Measurements from ENCODE around the gene ARL15. TPM values are rescaled to one million over a fixed set of nuclear protein-coding genes. Genes with fewer than 3 reads are reported as not detected.

ARL15 gene
- total and polyA plus RNA-seq, 4 donors, result 5.7 to 66.2 (median 14.9) TPM

DNA sequence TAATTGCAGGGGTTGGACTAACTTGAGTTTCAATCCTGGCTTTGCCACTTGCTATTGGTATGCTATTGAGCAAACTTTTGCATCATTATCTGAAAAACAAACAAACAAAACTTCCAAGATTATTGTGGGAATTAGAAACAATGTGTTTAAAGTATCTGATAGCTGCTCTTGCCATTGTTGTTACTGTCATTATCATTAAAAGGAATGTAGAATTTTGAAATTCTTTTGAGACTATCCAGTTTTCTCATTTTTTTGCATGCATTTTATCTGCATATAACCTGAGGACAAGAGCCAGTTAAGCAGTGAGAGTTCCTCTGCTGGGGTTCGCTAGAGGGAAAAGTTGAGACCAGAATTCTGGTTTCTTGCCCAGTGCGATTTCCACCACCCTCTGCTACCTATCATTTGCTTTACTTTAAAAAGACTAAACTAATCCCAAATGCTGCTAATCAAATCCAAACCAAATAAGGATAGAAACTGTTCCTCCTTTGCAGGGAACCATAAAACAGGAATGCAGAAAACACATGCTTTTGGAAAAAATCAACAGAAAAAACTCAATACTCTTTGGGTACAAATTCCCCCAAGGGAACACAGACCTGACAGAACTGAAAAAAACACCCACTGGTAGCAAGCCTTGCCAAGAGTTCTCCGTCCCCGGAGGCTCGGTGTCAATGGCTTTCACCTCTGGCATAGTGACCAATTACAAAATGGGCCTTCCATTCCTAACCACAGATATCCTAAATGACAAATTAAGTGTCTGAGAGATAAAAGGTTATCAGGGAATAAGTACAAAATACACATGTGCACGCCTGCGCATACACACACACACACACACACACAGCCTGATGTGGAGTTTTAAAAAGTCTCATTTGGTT, 373.7 kb downstream of the ARL15 start:
- ATAC-seq (ENCODE audit: insufficient read depth, low FRiP score) (no peak), DNase-seq (peak; percentile 61 to 84 (median 78))
- H3K27ac ChIP-seq (ENCODE audit: low read depth in 1 of 2, low read length in 1 of 2), result no peak overlapping the region
- no peak overlapping the region for H3K9ac ChIP-seq (ENCODE audit: insufficient read depth in 1 of 2, low read length in 2 of 2)
- peaks cover 0 to 1% (median 0%) of the 10 kb centered on the region in 4 donors for H3K36me3 ChIP-seq (ENCODE audit: control insufficient read depth in 4 of 4, insufficient read depth in 4 of 4, low read length in 4 of 4)
- TF ChIP-seq, protein P1, sequence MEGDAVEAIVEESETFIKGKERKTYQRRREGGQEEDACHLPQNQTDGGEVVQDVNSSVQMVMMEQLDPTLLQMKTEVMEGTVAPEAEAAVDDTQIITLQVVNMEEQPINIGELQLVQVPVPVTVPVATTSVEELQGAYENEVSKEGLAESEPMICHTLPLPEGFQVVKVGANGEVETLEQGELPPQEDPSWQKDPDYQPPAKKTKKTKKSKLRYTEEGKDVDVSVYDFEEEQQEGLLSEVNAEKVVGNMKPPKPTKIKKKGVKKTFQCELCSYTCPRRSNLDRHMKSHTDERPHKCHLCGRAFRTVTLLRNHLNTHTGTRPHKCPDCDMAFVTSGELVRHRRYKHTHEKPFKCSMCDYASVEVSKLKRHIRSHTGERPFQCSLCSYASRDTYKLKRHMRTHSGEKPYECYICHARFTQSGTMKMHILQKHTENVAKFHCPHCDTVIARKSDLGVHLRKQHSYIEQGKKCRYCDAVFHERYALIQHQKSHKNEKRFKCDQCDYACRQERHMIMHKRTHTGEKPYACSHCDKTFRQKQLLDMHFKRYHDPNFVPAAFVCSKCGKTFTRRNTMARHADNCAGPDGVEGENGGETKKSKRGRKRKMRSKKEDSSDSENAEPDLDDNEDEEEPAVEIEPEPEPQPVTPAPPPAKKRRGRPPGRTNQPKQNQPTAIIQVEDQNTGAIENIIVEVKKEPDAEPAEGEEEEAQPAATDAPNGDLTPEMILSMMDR (IDR thresholded peaks at IDR 0.05; ENCODE audit: control extremely low read depth, extremely low read depth), result no peak
- H3K27me3 ChIP-seq (ENCODE audit: control insufficient read depth in 3 of 3, insufficient read depth in 3 of 3, low read length in 2 of 3), result no peaks in the 10 kb centered on the region
- H3K9me3 ChIP-seq (ENCODE audit: control insufficient read depth in 4 of 4, insufficient read depth in 3 of 4, low read length in 3 of 4), result no peaks in the 10 kb centered on the region
- no peak overlapping the region for H3K4me3 ChIP-seq
- 82 to 92% methylated on average over 7 of the region's 7 CpGs for WGBS, 2 donors
- peaks cover 0 to 33% (median 18%) of the 10 kb centered on the region in 5 donors for H3K4me1 ChIP-seq (ENCODE audit: control insufficient read depth in 5 of 5, insufficient read depth in 5 of 5, low read length in 5 of 5)

DNA sequence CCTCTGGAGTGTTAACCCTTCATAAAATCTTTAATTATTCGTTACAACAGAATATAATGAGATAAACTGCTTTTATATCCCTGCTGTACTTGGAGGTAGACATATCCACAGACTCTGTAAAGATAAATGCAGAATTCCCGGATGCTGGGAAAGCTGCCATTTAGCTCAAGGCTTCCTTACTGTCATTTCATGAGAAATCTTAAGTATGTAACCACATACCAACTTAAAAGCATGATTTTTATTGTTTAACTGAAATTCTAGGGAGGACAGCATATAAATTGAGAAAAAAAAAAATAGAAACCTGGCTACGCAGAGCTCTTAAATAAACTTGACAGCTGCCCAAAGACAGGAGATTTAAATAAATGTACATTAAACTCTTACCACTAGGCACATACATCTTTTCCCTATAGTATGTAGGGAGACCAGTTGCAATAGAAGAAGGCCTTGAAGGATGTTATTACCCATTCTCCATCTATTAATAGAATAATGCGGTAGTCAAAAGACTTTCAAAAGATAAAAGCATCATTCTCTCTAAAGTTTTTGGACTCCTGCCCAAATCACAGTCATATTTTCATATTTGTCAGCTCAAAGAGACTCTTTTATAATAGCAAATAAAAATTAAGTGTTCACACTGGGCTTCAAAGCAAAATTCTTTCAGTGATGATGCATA, 376.1 kb downstream of the ARL15 start:
- 78 to 80% methylated on average over 4 of the region's 4 CpGs for WGBS, 2 donors

DNA sequence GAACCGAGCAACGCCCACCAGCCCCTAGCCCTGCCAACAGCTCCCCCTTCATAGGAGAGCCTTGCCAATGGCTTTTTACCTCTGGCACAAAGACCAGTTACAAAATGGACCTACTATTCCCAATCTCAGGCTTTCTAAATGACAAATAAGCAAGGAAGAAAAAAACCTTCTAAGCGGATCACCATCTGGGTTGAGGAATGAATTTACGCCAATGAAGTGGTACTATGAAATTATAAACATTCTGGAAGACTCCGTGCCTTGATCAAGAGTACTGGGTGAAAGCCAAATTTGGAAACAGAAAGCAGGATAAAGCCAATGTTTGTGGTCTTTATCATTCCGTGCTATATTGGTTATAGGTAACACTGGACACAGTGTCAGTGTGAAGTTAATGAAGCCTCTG, 378.0 kb downstream of the ARL15 start:
- 92 to 93% methylated on average over 6 of the region's 6 CpGs for WGBS, 2 donors
- DNase-seq, result peak in 2 of 3 donors; percentile 25 to 33
- H3K36me3 ChIP-seq (ENCODE audit: control insufficient read depth in 4 of 4, insufficient read depth in 4 of 4, low read length in 4 of 4), result peaks cover 0 to 1% (median 0%) of the 10 kb centered on the region in 4 donors
- no peak for ATAC-seq (ENCODE audit: insufficient read depth, low FRiP score)
- no peaks in the 10 kb centered on the region for H3K27me3 ChIP-seq (ENCODE audit: control insufficient read depth in 3 of 3, insufficient read depth in 3 of 3, low read length in 2 of 3)
- TF ChIP-seq, protein P1 (IDR thresholded peaks at IDR 0.05; ENCODE audit: control extremely low read depth, extremely low read depth), result no peak
- no peak overlapping the region for H3K27ac ChIP-seq (ENCODE audit: low read depth in 1 of 2, low read length in 1 of 2)
- no peak overlapping the region for H3K4me3 ChIP-seq
- no peak overlapping the region for H3K9ac ChIP-seq (ENCODE audit: insufficient read depth in 1 of 2, low read length in 2 of 2)
- peaks cover 2 to 29% (median 14%) of the 10 kb centered on the region in 5 donors for H3K4me1 ChIP-seq (ENCODE audit: control insufficient read depth in 5 of 5, insufficient read depth in 5 of 5, low read length in 5 of 5)
- no peaks in the 10 kb centered on the region for H3K9me3 ChIP-seq (ENCODE audit: control insufficient read depth in 4 of 4, insufficient read depth in 3 of 4, low read length in 3 of 4)

More for the DNA sequence above, 376.1 kb downstream of the ARL15 start:
- Histone ChIP-seq H3K27ac (ENCODE audit: low read depth in 1 of 2, low read length in 1 of 2) (no peak overlapping the region), H3K4me3 (no peak overlapping the region), H3K9me3 (ENCODE audit: control insufficient read depth in 4 of 4, insufficient read depth in 3 of 4, low read length in 3 of 4) (no peaks in the 10 kb centered on the region), H3K9ac (ENCODE audit: insufficient read depth in 1 of 2, low read length in 2 of 2) (no peak overlapping the region), H3K4me1 (ENCODE audit: control insufficient read depth in 5 of 5, insufficient read depth in 5 of 5, low read length in 5 of 5) (peaks cover 2 to 33% (median 18%) of the 10 kb centered on the region in 5 donors), H3K36me3 (ENCODE audit: control insufficient read depth in 4 of 4, insufficient read depth in 4 of 4, low read length in 4 of 4) (peaks cover 0 to 1% (median 0%) of the 10 kb centered on the region in 4 donors), H3K27me3 (ENCODE audit: control insufficient read depth in 3 of 3, insufficient read depth in 3 of 3, low read length in 2 of 3) (no peaks in the 10 kb centered on the region)
- DNase-seq (peak in 2 of 3 donors; percentile 40 to 44), ATAC-seq (ENCODE audit: insufficient read depth, low FRiP score) (no peak)
- TF ChIP-seq, protein P1 (IDR thresholded peaks at IDR 0.05; ENCODE audit: control extremely low read depth, extremely low read depth), result no peak

Measured in lung (tissue), 12 donors.